Daoy (cell line): ENCODE measurements around the gene PFN2. TPM values are rescaled to one million over a fixed set of nuclear protein-coding genes. Genes with fewer than 3 reads are reported as not detected.

Source experiments
- DNase-seq: peaks from one replicate; pipeline ENCODE4 v3.0.0-alpha.2; 2015; ENCODE audit warnings: low read depth
- total RNA-seq: library from RNA; depleted of rRNA; stranded (reverse); fragments of >200 nt; shearing (Covaris generic); gene quantifications from 2 replicates; pipeline ENCODE4 v1.2.3, GENCODE V29; 2014; rRNA removed

The PFN2 gene
- total RNA-seq, 1 experiment from 2014 or later, result 243 TPM

GRCh38 chr3:149919509-149919908, 51.2 kb downstream of the PFN2 start:
- no peak for DNase-seq

GRCh38 chr3:149917124-149917667, 53.5 kb downstream of the PFN2 start:
- DNase-seq, result no peak

Other genes with a start within 250 kb of the PFN2 start
- gene COMMD2, start 218.4 kb downstream of the PFN2 start, total RNA-seq, result 40.1 and 88.3 TPM in 2 replicates
- not detected in 2 replicates for gene ANKUB1, start 178.3 kb downstream of the PFN2 start, total RNA-seq
- 39.5 and 40.5 TPM in 2 replicates for gene RNF13, start 157.7 kb downstream of the PFN2 start, total RNA-seq